Stimulated activated CD4-positive, alpha-beta T cell treated with anti-CD3 and anti-CD28 coated beads, Interleukin-15, amount 100 ng/mL, for 1 hour (primary cell): ENCODE data around the gene PRDX5.

Experiments
- DNase-seq, 2 donors: peaks; one replicate each; pipeline ENCODE4 v3.0.0-alpha.2; 2020; ENCODE audit warnings: low read depth in 1 of 2, low spot score in 1 of 2

Gene PRDX5

GRCh38 chr11:64289002-64289564 lies 28.8 kb upstream of the PRDX5 start:
- DNase-seq, result no peak

GRCh38 chr11:64290352-64291261 lies 27.3 kb upstream of the PRDX5 start:
- DNase-seq, result no peak

GRCh38 chr11:64291262-64291751 lies 26.6 kb upstream of the PRDX5 start, which contains the start of gene KCNK4:
TSS of gene KCNK4 (plus strand) at chr11:64291302. CDS start at chr11:64293019, 1,717 bp downstream.
- DNase-seq, result no peak

GRCh38 chr11:64291752-64292459 lies 26.0 kb upstream of the PRDX5 start:
- DNase-seq, result no peak

- DNase-seq, result no peak
Observed at GRCh38 chr11:64292460-64293254, 25.3 kb upstream of the PRDX5 start.

GRCh38 chr11:64294774-64295173 lies 23.1 kb upstream of the PRDX5 start:
- DNase-seq, result no peak

- no peak for DNase-seq
Observed at GRCh38 chr11:64295760-64296159, 22.2 kb upstream of the PRDX5 start.

GRCh38 chr11:64296236-64296635 lies 21.7 kb upstream of the PRDX5 start:
- DNase-seq, result no peak

GRCh38 chr11:64296830-64297698 lies 20.9 kb upstream of the PRDX5 start:
- no peak for DNase-seq

- no peak for DNase-seq
Observed at GRCh38 chr11:64297699-64298358, 20.1 kb upstream of the PRDX5 start.

GRCh38 chr11:64298966-64299846 lies 18.7 kb upstream of the PRDX5 start:
- no peak for DNase-seq

GRCh38 chr11:64299847-64300648 lies 17.9 kb upstream of the PRDX5 start, which contains the start of gene CATSPERZ:
TSS of gene CATSPERZ (plus strand) at chr11:64300358. CDS start at chr11:64300411, 53 bp downstream.
- DNase-seq, result no peak

- DNase-seq, result no peak
Observed at GRCh38 chr11:64303109-64304031, 14.6 kb upstream of the PRDX5 start.

- DNase-seq, result no peak
Observed at GRCh38 chr11:64304032-64304315, 13.9 kb upstream of the PRDX5 start.

- DNase-seq, result peak; percentile 88 to 92
Observed at GRCh38 chr11:64304316-64305072, 13.4 kb upstream of the PRDX5 start.
